GM13976 (cell line): ENCODE results near the gene MGAT4A.

Experiments used
- DNase-seq: peaks from one replicate; pipeline ENCODE4 v3.0.0; 2012; ENCODE audit warnings: low spot score
- in situ Hi-C: fragments of 300-500 bp; cut with MboI; formaldehyde crosslinking; loops from one replicate; pipeline ENCODE4 v1.12.0; 2022; ENCODE audit warnings: low sequenced_read_pairs, mixed read lengths, inconsistent platforms; ENCODE audit not compliant: unreplicated experiment
- TF ChIP-seq, protein P1 (sequence below): IDR thresholded peaks from 2 replicates; pipeline ENCODE4 v1.5.1; 2012; ENCODE audit warnings: borderline replicate concordance, mild to moderate bottlenecking; ENCODE audit not compliant: insufficient read depth; ENCODE audit errors: extremely low read depth, missing control alignments, control extremely low read depth

Gene MGAT4A

GRCh38 chr2:98769784-98770183 is 38.9 kb upstream of the MGAT4A start:
- DNase-seq = no peak
- in situ Hi-C loops = no loop called here
- TF ChIP-seq, protein P1, sequence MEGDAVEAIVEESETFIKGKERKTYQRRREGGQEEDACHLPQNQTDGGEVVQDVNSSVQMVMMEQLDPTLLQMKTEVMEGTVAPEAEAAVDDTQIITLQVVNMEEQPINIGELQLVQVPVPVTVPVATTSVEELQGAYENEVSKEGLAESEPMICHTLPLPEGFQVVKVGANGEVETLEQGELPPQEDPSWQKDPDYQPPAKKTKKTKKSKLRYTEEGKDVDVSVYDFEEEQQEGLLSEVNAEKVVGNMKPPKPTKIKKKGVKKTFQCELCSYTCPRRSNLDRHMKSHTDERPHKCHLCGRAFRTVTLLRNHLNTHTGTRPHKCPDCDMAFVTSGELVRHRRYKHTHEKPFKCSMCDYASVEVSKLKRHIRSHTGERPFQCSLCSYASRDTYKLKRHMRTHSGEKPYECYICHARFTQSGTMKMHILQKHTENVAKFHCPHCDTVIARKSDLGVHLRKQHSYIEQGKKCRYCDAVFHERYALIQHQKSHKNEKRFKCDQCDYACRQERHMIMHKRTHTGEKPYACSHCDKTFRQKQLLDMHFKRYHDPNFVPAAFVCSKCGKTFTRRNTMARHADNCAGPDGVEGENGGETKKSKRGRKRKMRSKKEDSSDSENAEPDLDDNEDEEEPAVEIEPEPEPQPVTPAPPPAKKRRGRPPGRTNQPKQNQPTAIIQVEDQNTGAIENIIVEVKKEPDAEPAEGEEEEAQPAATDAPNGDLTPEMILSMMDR = no peak

GRCh38 chr2:98769114-98769476 is 38.2 kb upstream of the MGAT4A start:
- TF ChIP-seq, protein P1 = no peak
- DNase-seq = no peak
- in situ Hi-C loops = no loop called here

DNA sequence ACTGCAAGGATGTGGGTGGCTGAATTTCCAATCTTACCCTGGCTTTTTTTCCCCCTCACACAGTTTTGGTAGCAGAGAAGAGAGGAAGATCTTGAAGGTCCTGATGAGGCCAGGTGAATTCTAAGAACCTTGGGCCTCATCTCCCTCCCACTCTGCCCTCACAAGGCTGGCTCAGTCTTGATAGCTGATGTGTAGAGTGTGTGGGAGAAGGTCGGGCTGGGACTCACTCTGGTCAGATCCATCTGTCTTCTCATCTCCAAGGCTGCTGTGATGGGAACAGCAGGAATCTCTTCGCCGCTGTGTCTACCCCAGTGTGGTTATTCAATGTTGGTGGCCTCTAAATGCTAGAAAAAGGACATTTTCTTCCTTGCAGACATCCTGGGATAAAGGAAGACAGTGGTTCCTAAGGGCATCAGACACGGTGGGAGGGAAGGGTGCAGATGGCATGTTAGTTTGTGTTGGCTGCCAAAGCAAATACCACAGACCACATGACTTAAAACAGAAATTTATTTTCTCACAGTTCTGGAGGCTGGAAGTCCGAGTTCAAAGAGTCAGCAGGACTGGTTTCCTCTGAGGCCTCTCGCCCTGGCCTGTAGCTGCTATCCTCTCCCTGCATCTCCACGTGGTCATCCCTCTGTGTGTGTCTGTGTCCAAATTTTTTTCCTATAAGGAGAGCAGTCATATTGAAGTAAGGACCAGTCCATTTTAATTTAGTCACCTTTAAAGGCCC is 37.6 kb upstream of the MGAT4A start:
- in situ Hi-C loops = no loop called here
- DNase-seq = no peak
- TF ChIP-seq, protein P1 = no peak

DNA sequence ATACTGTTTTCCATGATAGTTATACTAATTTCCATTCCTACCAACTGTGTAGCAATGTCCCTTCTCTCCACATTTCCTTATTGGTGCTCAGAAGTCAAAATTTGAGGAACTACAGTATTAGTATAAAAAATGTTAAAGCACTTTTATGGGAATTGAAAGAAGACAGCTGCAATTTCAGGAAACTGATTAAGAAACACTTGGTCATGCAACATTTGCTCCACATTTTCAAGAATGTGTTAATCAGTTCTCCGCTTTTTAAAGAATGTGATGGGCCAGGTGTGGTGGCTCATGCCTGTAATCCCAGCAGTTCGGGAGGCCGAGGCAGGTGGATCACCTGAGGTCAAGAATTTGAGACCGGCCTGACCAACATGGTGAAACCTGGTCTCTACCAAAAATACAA is 33.6 kb upstream of the MGAT4A start:
- TF ChIP-seq, protein P1 = no peak
- in situ Hi-C loops = no loop called here
- DNase-seq = no peak

DNA sequence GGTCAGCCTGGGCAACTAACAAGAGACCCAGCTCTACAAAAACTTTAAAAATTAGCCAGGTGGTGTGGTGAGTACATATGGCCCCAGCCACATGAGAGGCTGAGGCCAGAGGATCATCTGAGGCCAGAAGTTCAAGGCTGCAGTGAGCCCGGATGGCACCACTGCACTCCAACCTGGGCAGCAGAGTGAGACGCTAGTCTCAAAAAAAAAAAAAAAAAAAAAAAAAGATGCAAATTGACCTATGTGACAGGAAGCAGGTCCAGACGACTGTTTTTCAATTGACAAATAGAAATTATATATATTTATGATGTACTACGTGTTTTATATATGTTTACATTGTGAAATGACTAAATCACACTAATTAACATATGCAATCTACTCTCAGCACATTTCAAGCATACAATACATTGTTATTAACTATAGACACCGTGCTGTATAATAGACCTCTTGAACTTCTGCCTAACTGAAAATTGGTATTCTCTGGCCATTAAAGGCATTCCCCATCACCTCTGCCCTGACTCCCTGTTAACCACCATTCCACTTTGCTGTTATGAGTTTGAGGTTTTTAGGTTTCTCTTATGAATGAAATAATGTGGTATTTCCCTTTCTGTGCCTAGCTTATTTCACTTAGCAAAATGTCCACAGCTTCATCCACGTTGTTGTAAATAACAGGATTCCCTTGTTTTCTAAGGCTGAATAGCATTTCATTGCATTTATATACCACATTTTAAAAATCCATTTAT is 32.4 kb upstream of the MGAT4A start:
- in situ Hi-C loops = no loop called here
- TF ChIP-seq, protein P1 = no peak
- no peak for DNase-seq

DNA sequence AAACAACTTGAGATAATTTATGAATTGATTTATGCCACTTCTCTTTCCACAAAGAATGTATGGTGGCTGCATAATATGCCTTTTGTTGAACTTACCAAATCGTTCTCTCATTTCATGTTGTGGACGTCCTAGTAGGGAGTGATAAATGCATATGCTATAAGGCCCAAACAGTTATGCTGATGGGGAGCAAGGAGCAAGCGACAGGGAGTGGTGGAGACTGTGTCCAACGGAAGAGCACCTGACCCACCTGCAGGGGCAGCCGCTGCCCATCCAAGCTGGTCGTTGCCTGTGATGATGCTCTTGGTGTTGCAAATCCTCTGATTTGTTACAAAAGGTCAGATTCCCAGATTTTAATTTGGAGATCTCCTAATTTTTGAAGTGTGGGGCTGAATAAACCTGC is 31.0 kb upstream of the MGAT4A start:
- TF ChIP-seq, protein P1 = no peak
- DNase-seq = no peak
- in situ Hi-C loops = no loop called here

- TF ChIP-seq, protein P1 = no peak
- no peak for DNase-seq
- in situ Hi-C loops = no loop called here
Observed at GRCh38 chr2:98761267-98761781, 30.4 kb upstream of the MGAT4A start.
